ENCODE measurements around the gene CAMK2N2. TPM values are rescaled to one million over a fixed set of nuclear protein-coding genes. Genes with fewer than 3 reads are reported as not detected.

Gene CAMK2N2
- total RNA-seq = 0.22 and 0.35 TPM in 2 replicates

DNA sequence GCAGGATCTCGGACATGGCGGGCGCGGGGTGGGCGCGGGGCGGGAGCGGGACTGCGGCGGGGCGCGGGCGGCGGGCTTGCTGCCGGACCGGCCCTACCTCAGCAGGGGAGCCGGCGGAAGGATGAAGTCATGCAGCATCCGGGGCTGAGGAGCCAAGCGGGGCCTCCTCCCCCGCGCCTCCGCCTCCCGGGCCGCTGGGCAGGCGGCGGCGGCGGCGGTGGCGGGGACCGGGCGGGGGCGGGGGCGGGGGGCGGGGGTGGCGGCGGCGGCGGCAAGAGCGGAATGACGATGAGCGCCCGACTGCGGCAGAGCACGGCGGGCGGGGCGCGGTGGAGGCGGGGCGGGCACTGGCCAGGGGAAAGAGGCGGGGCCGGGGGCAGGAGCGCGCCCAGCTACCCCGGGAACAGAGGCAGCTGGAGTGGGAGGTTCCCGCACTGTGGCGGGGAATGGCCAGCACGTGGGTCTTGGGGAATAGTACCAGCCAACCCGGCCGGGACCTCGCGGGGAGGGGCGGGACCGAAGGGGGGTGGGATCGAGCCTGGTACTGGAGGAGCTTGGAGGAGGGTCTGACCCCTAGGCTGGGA lies at the start of gene CAMK2N2:
CAMK2N2 (minus strand) TSS at position 284 of the 584 bp plus-strand sequence; CDS start at position 16, 268 bp downstream.
- TF ChIP-seq, protein P1, sequence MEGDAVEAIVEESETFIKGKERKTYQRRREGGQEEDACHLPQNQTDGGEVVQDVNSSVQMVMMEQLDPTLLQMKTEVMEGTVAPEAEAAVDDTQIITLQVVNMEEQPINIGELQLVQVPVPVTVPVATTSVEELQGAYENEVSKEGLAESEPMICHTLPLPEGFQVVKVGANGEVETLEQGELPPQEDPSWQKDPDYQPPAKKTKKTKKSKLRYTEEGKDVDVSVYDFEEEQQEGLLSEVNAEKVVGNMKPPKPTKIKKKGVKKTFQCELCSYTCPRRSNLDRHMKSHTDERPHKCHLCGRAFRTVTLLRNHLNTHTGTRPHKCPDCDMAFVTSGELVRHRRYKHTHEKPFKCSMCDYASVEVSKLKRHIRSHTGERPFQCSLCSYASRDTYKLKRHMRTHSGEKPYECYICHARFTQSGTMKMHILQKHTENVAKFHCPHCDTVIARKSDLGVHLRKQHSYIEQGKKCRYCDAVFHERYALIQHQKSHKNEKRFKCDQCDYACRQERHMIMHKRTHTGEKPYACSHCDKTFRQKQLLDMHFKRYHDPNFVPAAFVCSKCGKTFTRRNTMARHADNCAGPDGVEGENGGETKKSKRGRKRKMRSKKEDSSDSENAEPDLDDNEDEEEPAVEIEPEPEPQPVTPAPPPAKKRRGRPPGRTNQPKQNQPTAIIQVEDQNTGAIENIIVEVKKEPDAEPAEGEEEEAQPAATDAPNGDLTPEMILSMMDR (conservative IDR thresholded peaks at IDR 0.05; ENCODE audit: low read depth, low read length) = no peak
- H3K4me3 ChIP-seq (ENCODE audit: low read depth, low read length) = peak within 1 kb of the TSS; percentile 58
- no peak for DNase-seq (ENCODE audit: low read depth)

- no peak overlapping the region for H3K4me3 ChIP-seq (ENCODE audit: low read depth, low read length)
- TF ChIP-seq, protein P1 (conservative IDR thresholded peaks at IDR 0.05; ENCODE audit: low read depth, low read length) = peak; percentile 20
- no peak for DNase-seq (ENCODE audit: low read depth)
These were observed 47.4 kb upstream of the CAMK2N2 start for GRCh38 chr3:184308744-184309143.

- DNase-seq (ENCODE audit: low read depth) = no peak
- no peak overlapping the region for H3K4me3 ChIP-seq (ENCODE audit: low read depth, low read length)
- TF ChIP-seq, protein P1 (conservative IDR thresholded peaks at IDR 0.05; ENCODE audit: low read depth, low read length) = no peak
These were observed 46.6 kb upstream of the CAMK2N2 start for GRCh38 chr3:184307915-184308314.

DNA sequence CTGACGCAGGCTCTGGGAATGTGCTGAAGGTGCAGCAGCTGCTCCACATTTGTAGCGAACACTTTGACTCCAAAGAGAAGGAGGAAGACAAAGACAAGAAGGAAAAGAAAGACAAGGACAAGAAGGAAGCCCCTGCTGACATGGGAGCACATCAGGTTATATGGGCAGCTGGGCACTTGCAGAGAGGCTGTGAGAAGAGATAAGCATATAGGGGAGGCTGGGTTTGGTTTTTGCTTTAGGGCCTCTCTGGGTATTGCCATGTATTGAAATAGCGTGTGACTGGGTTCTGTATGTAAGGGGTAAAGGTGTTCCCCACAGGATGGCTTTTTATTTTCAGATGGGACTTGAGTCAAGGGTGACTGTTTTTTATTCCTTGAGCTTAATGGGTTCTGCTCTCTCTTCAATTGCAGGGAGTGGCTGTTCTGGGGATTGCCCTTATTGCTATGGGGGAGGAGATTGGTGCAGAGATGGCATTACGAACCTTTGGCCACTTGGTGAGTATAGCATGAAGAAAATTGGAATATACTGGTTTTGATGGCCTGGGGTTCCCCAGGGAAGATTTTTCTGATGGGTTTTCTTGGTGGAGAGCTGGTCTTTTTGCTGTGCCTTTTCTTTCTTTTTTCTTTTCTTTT lies 45.1 kb upstream of the CAMK2N2 start:
- H3K4me3 ChIP-seq (ENCODE audit: low read depth, low read length) = no peak overlapping the region
- no peak for DNase-seq (ENCODE audit: low read depth)
- TF ChIP-seq, protein P1 (conservative IDR thresholded peaks at IDR 0.05; ENCODE audit: low read depth, low read length) = no peak

GRCh38 chr3:184305577-184305976 lies 44.2 kb upstream of the CAMK2N2 start:
- DNase-seq (ENCODE audit: low read depth) = no peak
- no peak overlapping the region for H3K4me3 ChIP-seq (ENCODE audit: low read depth, low read length)
- TF ChIP-seq, protein P1 (conservative IDR thresholded peaks at IDR 0.05; ENCODE audit: low read depth, low read length) = peak; percentile 47

DNA sequence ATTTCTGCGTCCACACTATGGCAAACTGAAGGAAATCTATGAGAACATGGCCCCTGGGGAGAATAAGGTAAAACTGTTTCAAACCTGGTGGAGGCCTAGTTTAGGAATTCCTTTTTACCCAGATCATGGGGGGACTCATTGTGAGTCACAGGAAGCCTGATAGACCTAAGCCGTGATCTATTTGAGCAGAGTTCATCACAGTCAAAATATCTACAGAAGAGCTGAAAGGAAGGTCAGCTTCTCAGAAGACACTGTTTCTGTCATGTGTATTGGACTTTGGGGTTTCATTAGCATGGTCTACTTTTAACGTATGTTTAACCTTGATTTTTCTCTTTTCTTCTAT lies 39.0 kb upstream of the CAMK2N2 start:
- peak overlapping the region; percentile 98 for H3K4me3 ChIP-seq (ENCODE audit: low read depth, low read length)
- TF ChIP-seq, protein P1 (conservative IDR thresholded peaks at IDR 0.05; ENCODE audit: low read depth, low read length) = no peak
- no peak for DNase-seq (ENCODE audit: low read depth)

Measured in epithelial cell of proximal tubule (primary cell).